ENCODE measurements around the gene CLINT1. TPM values are rescaled to one million over a fixed set of nuclear protein-coding genes. Genes with fewer than 3 reads are reported as not detected.
"Not testable (repeated sequence)": the region's sequence is repeated elsewhere in the genome, so short reads cannot be mapped to it uniquely, and the experiment has no call there.

The CLINT1 gene
- total RNA-seq, 4 donors from 2014 or later = 69.1 to 103 (median 88.6) TPM

DNA sequence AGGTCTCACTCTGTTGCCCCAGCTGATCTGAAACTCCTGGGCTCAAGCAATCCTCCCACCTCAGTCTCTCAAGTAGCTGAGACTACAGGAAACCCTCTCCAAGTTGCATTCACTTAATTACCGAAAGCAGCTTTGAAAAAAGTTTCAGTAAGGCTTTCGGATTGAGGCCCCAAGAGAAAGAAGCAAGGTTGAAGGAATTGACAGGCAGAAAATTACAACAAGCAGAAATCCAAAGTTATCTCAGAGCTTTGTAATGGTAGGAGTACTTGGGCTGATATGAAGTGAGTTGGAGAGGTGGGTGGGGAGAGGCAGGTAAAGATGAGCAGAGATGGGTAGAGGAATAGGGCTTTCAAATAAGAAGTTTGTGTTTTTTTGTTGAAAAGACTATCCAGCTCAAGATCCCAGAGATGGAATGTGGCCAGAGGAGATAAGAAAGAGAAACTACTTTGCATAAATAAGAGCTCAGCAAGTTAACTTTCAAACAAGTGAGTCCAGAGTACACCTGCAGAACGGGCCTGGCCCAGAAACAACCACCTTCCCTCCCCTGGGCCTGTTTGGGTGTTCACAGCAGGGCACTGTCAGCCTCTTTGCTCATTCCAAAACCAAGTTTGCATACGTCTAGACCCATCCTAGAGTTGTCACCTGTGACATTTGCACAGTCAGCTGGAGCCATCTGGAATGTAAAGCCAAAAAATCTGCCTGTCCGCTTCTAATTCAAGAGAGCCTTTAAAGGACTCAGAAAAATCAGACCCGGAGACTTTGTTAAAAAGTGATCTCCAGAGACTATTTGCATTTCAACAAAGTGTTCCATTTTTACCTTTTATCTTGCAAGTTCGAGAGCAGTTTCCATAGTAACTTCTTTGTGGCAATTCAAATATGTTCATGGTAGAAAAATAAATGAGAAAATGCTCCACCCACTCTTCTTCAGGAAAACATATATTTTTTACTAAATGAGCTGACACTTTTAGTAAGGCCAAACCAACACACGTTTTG, 2.2 kb upstream of the CLINT1 start:
- Histone ChIP-seq H3K27ac (no peak overlapping the region), H3K9me3 (no peaks in the 10 kb centered on the region), H3K36me3 (no peaks in the 10 kb centered on the region), H3K4me3 (no peak overlapping the region), H3K4me1 (peaks cover 0 to 17% (median 10%) of the 10 kb centered on the region in 3 donors), H3K27me3 (no peaks in the 10 kb centered on the region)
- ATAC-seq = no peak
- 68 to 80% methylated on average over 2 to 7 of the region's 8 CpGs for WGBS, 2 donors (ENCODE audit: low coverage in 1 of 2)
- TF ChIP-seq POLR2A (IDR thresholded peaks at IDR 0.05) (no peak), EP300 (IDR thresholded peaks at IDR 0.05) (no peak), CTCF (IDR thresholded peaks at IDR 0.05) (no peak), POLR2AphosphoS5 (IDR thresholded peaks at IDR 0.05) (no peak)

- 43 to 45% methylated on average over 7 of the region's 10 CpGs for WGBS, 2 donors (ENCODE audit: low coverage in 1 of 2)
- Histone ChIP-seq H3K27ac (peak overlapping the region in 3 of 4 donors; percentile 89 to 93 (median 90)), H3K4me3 (peak overlapping the region; percentile 94 to 99), H3K27me3 (no peaks in the 10 kb centered on the region), H3K4me1 (peaks cover 0 to 37% (median 15%) of the 10 kb centered on the region in 3 donors), H3K9me3 (no peaks in the 10 kb centered on the region), H3K36me3 (no peaks in the 10 kb centered on the region)
- peak; percentile 2 for ATAC-seq
- TF ChIP-seq POLR2A (IDR thresholded peaks at IDR 0.05) = no peak
- no peak for TF ChIP-seq POLR2AphosphoS5 (IDR thresholded peaks at IDR 0.05)
- no peak for TF ChIP-seq CTCF (IDR thresholded peaks at IDR 0.05)
- TF ChIP-seq EP300 (IDR thresholded peaks at IDR 0.05) = no peak
These were observed 256 bp upstream of the CLINT1 start for GRCh38 chr5:157859227-157859575.

GRCh38 chr5:157857816-157858526, 974 bp downstream of the CLINT1 start:
- WGBS, 2 donors (ENCODE audit: low coverage in 1 of 2) = 0 to 6% methylated on average over 4 to 5 of the region's 5 CpGs
- H3K4me1 ChIP-seq = peaks cover 0 to 46% (median 15%) of the 10 kb centered on the region in 3 donors
- no peaks in the 10 kb centered on the region for H3K36me3 ChIP-seq
- no peak for TF ChIP-seq CTCF (IDR thresholded peaks at IDR 0.05)
- peak overlapping the region; percentile 76 to 93 (median 90) for H3K27ac ChIP-seq
- ATAC-seq = peak; percentile 20
- peak overlapping the region; percentile 94 to 99 for H3K4me3 ChIP-seq
- H3K9me3 ChIP-seq = no peaks in the 10 kb centered on the region
- H3K27me3 ChIP-seq = no peaks in the 10 kb centered on the region

- Histone ChIP-seq H3K27me3 (no peaks in the 10 kb centered on the region), H3K4me1 (peaks cover 0 to 51% (median 15%) of the 10 kb centered on the region in 3 donors), H3K27ac (peak overlapping the region in 3 of 4 donors; percentile 5 to 8 (median 6)), H3K9me3 (no peaks in the 10 kb centered on the region), H3K4me3 (no peak overlapping the region), H3K36me3 (no peaks in the 10 kb centered on the region)
- no peak for TF ChIP-seq EP300 (IDR thresholded peaks at IDR 0.05)
- peak; percentile 53 to 78 (median 74) for TF ChIP-seq CTCF (IDR thresholded peaks at IDR 0.05)
- no peak for ATAC-seq
- 54 to 63% methylated on average over 8 to 9 of the region's 10 CpGs for WGBS, 2 donors (ENCODE audit: low coverage in 1 of 2)
These were observed 3.4 kb downstream of the CLINT1 start for GRCh38 chr5:157855404-157855994.

DNA sequence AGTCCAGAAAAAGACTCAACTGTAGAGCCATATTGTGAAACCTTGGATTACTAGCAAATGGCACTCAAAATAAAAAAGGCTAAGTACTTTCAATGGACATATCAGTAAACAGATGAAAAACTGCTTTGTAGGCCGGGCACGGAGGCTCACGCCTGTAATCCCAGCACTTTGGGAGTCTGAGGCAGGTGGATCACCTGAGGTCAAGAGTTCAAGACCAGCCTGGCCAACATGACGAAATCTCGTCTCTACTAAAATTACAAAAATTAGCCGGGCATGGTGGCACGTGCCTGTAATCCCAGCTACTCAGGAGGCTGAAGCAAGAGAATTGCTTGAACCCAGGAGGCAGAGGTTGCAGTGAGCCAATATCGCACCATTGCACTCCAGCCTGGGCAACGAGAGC, 5.6 kb downstream of the CLINT1 start:
- peaks cover 0 to 51% (median 15%) of the 10 kb centered on the region in 3 donors for H3K4me1 ChIP-seq
- H3K27ac ChIP-seq, ATAC-seq, H3K36me3 ChIP-seq, H3K27me3 ChIP-seq, H3K4me3 ChIP-seq, H3K9me3 ChIP-seq: not testable (repeated sequence)
- WGBS, 2 donors (ENCODE audit: low coverage in 1 of 2) = 95 to 100% methylated on average over 1 to 5 of the region's 9 CpGs
